GM12873 (cell line): Measurements from ENCODE around the gene ADGRB3.

Source experiments
- TF ChIP-seq, protein P1 (sequence below): IDR thresholded peaks from 2 replicates; pipeline ENCODE4 v1.5.1; 2012; ENCODE audit warnings: low read depth, mild to moderate bottlenecking, moderate library complexity, low read length, control low read depth; ENCODE audit not compliant: insufficient read depth; ENCODE audit errors: missing control alignments

Gene ADGRB3

DNA sequence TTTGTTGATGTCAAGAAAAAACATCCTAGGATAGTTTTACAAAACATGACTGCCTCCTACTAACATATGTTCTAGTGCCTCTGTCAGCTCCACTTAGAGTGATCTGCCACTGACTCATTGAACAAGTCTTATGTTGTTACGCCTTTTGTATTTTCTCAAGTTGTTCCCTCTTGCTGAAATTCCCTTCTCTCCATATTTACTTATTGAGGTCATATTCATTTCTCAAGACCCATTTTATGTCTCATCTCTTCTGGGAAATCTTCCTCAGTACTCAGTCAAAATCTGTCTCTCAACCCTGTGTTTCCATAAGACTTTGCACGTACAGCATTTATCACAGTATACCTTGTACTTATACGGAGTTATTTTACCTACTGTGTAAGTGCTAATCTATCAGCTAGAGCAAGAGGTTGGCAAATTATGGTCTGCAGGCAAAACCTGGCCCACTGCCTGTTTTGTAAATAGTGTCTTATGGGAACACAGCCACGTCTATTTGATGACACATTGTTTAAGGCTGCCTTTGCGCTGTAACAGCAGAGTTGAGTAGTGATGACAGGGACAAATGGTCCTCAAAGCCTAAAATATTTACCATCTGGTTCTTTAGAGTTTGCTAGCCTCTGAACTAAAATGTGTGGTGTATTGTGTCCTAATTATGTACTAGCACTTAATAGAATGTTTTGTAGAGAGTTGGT, 83.4 kb downstream of the ADGRB3 start:
- TF ChIP-seq, protein P1, sequence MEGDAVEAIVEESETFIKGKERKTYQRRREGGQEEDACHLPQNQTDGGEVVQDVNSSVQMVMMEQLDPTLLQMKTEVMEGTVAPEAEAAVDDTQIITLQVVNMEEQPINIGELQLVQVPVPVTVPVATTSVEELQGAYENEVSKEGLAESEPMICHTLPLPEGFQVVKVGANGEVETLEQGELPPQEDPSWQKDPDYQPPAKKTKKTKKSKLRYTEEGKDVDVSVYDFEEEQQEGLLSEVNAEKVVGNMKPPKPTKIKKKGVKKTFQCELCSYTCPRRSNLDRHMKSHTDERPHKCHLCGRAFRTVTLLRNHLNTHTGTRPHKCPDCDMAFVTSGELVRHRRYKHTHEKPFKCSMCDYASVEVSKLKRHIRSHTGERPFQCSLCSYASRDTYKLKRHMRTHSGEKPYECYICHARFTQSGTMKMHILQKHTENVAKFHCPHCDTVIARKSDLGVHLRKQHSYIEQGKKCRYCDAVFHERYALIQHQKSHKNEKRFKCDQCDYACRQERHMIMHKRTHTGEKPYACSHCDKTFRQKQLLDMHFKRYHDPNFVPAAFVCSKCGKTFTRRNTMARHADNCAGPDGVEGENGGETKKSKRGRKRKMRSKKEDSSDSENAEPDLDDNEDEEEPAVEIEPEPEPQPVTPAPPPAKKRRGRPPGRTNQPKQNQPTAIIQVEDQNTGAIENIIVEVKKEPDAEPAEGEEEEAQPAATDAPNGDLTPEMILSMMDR: no peak

DNA sequence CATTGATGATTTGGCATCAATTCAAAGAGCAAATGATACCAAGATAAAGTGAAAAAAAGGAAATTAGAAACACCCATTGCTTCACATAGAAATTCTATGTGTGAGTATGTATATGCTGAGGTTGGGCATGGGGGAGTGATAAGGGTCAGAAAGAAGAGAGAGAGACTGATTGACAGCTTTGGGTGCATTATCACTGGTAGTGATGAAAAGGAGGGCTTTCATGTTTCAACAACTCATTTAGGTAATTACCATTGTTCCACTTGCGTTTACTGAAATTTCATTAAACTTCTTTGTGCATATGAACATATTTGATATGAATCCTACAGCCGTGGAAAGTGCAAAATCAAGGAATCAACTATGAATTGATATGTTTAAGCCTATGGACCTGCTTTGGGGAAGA, 84.7 kb downstream of the ADGRB3 start:
- TF ChIP-seq, protein P1: no peak

DNA sequence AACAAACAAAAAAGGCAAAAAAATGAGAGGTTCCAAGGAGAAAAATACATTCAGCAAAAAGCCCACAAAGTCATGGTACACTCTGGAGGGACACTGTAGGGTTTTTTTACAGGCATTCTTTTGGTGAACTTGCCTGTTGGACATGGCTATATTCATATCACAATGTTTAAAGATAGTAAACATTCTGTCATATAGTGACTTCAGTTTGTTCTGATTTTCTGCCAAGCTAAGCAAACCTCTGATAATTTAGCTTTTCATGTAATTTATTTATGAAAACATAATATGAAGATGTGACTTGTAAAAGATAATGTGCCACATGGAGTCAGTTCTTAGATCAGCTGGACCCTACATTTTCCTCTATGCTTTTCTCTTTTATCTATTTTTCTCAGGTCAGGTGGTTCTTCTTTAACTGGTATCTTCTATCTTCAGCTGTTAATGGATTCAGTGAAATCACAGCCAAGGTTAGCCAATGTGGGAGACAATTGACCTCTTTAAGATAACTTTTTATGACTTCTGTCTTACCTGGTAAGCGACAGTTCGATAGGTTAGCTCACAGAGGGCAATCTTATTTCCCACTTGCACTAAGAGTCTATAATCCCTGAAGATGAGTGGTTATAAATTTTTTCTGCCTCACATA, 87.9 kb downstream of the ADGRB3 start:
- TF ChIP-seq, protein P1: no peak

DNA sequence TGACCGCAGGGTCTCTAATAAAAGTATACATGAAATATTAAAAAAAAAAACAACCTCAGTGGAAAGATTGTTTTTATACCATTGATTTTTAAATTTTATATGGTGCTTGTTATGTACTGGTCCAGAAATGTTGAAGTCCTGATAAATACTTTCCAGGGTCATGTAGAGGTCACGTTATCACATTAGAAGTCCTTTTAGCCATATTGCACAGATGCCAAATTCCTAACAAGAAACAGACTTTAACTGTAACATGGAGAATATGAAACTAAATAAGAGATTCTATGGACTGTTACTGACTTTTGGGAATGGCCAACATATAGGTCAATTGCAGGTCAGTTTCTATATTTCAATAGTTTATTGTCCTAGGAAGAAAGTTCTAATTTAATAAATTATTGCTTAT, 89.0 kb downstream of the ADGRB3 start:
- TF ChIP-seq, protein P1: no peak

DNA sequence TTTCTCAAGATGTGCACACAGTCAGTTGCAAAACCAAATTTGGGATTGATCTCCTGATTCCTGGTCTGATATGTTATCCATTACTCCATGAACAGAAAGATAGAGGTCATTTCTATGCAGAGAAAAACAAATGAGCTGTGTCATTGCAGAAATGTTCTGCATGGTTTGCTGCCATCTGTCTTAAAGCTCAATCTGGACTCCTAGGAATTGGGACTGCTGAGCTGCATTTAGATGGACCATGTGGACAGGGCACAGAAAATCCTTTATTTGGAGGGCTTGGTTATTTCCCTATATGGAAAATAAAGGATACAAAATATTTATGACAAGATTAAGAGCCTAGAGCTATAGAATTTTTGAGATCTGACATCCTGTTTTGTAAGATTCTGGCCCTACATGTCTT, 91.3 kb downstream of the ADGRB3 start:
- TF ChIP-seq, protein P1: no peak

DNA sequence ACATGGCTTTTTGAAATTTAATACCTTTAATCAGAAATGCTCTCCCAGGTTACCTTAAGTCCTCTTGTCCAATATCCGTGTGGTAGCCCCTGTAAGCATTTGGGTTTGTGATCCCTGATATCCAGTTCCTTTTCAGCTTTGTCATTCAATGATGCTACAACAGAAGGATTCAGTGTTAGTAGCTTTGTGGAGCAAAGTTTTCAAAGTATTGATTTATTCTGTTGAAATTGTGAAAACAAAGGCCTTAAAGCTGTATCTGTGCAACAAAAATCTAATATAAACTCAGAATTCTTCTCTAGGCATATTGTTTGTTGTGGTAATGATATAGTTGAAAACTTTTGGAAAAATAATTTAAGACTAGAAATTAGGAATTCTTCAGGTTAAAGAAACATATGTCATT, 91.9 kb downstream of the ADGRB3 start:
- TF ChIP-seq, protein P1: no peak

DNA sequence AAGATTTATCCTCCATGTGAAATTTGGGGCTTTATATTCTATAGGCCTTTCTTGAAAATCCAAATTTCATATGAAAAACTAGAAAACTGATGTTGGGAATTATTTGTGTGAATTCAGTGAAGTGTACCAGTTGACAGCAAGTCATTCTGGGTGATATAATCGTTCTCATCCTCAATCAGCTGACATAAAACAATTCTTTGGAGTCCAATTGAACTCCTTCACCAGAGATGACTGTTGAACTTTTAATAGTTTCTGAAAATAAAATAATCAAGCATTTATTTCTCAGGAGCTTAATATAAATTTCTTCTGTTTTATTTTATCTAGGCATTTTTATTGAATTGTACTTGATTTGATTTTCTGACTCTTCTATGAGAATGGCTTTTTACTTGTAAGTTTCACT, 92.6 kb downstream of the ADGRB3 start:
- TF ChIP-seq, protein P1: no peak
